Stimulated activated CD8-positive, alpha-beta memory T cell treated with anti-CD3 and anti-CD28 coated beads, Interleukin-4, amount 100 ng/mL, for 4 hours (primary cell): ENCODE measurements around the gene ARID1B.
"Not testable (repeated sequence)": the region's sequence is repeated elsewhere in the genome, so short reads cannot be mapped to it uniquely, and the experiment has no call there.

Source experiments
- DNase-seq, 2 donors: peaks; one replicate each; pipeline ENCODE4 v3.0.0-alpha.2; 2020; ENCODE audit warnings: low read depth in 2 of 2, low spot score in 1 of 2

The ARID1B gene

GRCh38 chr6:157039639-157040038 lies 262.5 kb downstream of the ARID1B start:
- DNase-seq, result not testable (repeated sequence)

DNA sequence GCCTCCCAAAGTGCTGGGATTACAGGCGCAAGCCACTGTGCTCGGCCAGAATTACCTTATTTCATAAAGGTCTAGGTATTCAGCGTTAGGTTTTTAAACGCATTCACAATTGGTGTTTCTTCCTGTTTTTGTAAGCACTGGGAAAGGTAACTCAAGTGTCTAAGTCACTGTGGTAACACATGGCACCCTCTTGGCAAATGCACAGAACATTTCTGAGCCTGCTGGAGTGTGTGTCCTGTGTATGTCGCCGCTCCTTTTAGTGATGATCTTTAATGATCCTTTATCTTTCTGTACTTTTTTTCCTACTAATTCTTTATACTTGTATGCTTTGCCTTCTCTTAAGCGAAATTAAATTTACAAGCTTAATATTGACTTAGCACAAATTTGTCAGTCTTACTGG lies 263.0 kb downstream of the ARID1B start:
- DNase-seq, result no peak

- DNase-seq, result no peak
Measured at GRCh38 chr6:157045831-157046454, 268.8 kb downstream of the ARID1B start.

DNA sequence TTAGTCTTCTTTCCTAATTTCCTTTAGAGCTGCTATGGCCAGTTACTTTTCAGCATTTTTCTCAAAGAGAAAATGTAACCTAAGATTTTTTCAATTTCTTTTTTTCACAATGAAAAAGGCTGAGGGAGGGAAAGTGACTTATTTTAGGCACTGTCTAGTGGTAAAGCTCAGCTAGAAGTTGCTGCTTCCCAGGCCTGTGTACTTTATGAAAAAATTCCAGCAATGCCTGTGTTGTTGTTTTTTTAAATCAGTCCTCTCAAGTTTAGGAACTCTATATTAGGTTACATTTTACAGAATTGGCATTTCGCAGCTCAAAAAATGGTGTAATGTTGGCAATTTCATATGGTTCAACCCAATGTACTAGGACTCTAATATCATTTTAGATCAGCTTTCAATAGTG lies 269.6 kb downstream of the ARID1B start:
- DNase-seq, result no peak

GRCh38 chr6:157047328-157047727 lies 270.1 kb downstream of the ARID1B start:
- no peak for DNase-seq

GRCh38 chr6:157047951-157048350 lies 270.8 kb downstream of the ARID1B start:
- no peak for DNase-seq

DNA sequence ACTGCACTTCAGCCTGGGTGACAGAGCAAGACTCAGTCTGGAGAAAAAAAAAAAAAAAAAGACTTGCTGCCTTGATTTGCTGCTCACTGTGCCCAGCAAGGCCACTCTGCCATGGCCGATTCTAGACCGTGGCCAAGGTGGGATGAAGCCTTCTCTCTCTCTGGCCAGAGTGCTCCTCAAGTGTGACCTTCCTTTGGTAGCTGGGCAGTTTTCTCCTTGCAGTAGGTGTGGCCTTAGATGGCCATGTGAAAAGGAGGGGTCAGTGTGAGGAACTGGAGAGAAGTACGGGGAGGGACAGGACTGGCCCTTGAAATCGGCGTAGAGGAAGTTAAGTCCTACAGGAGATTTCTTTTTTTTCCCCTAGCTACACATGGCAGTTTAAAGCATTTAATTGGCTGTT lies 272.0 kb downstream of the ARID1B start:
- DNase-seq, result no peak

GRCh38 chr6:157050537-157051265 lies 273.5 kb downstream of the ARID1B start:
- no peak for DNase-seq

GRCh38 chr6:157054531-157054979 lies 277.4 kb downstream of the ARID1B start:
- DNase-seq, result no peak

- DNase-seq, result no peak
Measured at GRCh38 chr6:157055863-157056262, 278.7 kb downstream of the ARID1B start.

DNA sequence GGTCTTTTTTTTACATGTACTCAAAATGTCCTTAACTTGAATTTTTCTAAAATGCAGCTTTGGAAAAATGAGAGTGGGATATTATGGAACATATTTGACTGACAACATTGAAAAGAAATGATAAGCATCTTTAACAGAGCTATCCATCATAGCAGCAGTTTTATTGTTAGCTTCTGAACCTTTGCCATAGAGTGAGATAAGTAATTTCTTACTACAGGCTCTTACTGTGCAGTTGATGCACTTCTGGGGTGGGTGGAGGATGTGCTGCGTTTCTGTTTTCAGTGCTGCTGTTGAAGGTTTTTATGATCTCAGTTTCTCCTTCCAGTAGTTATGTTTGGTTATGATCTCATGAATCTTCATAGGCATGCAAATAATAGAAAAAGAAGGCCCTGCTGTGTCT lies 279.1 kb downstream of the ARID1B start:
- no peak for DNase-seq

DNA sequence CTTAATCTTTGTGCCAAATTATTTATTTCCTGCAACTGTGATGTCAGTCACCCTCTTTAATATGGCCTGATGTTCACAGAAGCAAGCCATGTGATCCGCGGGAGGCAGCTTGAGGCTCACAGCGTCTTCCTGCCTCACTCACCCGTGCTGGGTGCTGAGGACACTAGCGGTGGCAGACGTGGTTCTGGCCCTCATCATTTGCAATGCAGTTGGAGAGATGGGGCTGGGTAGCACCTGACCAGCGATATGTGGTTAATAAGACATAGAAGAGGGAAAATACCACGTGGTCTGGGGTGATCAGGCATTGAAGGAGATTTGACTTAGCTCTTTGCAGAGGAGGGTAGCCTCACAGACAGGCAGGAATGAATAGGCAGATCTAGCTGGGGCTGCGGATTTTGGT lies 281.4 kb downstream of the ARID1B start:
- DNase-seq, result no peak

DNA sequence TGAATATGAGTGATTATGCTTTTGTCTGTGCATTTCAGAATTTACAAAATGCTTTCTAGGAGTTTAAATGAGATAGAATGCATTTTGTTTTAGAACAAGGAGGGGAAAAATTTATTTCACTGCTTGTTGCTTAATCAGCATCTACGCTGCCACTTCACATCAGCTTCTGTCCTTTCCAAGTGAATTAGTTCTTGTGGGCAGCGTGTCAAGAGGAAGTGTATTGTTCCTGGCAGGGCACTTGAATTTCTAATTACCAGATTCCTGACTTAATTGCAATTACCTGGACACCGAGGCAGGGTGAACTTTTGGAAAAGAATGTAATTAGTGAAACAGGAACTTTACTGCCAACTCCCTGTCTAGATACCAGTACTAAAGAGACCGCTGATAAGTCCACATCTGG lies 282.6 kb downstream of the ARID1B start:
- DNase-seq, result no peak

GRCh38 chr6:157060440-157060952 lies 283.3 kb downstream of the ARID1B start:
- no peak for DNase-seq

GRCh38 chr6:157061770-157062594 lies 284.8 kb downstream of the ARID1B start:
- DNase-seq, result no peak

GRCh38 chr6:157063176-157063905 lies 286.2 kb downstream of the ARID1B start:
- no peak for DNase-seq

DNA sequence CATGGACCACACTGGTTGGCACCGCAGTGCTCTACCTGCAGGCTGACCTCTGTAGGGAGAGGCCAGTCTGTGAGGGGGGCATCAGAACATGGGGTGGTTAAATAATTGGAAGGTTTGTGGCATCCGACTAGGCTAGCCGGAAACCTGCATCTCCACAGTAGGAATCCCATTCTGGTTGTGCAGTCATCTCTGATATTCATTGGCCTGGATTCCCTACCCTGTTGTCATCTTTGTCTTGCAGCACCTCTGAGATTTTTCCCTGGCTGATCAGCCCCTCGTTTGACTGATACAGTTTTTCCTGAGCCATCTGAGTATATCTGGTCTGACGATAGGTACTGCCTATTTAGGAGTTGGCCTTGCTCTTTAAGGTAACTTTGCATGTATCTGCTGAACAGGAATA lies 286.7 kb downstream of the ARID1B start:
- DNase-seq, result no peak

- no peak for DNase-seq
Measured at GRCh38 chr6:157064502-157064901, 287.3 kb downstream of the ARID1B start.

DNA sequence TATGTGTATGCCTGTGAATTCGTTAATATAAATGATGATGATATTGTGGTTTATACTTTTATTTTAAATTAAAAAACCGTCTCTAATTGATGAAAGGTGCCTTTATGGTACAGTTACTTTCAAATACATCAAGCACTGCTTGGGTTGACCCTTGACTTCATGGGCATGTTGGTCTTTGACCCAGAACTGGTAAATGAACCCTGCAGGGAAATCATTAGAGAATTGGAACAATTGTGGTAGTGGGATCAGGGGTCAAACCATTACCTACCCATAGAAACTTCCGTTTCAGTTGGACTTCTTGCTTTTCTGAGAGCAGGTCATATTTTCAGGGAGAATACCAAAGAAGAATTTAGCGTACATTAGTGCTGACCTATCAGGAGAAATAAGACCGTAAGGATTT lies 288.2 kb downstream of the ARID1B start:
- no peak for DNase-seq

GRCh38 chr6:157066781-157067491 lies 289.8 kb downstream of the ARID1B start:
- DNase-seq, result no peak
